ENCODE measurements around the gene MGAT4C. TPM values are rescaled to one million over a fixed set of nuclear protein-coding genes. Genes with fewer than 3 reads are reported as not detected.

The MGAT4C gene
- total and polyA plus RNA-seq, 2 donors (not counting 3 experiments of a cell fraction or from before 2014, with no cell fraction given) = not detected

- intact Hi-C loops (cut with micrococcal nuclease) = loop anchor here (1.0 kb wide), 1 partner anchor 29 kb away; no protein-coding TSS in a partner anchor
- DNase-seq (ENCODE audit: low read depth, low spot score) = peak; percentile 55
These were observed 304.4 kb downstream of the MGAT4C start for GRCh38 chr12:85951823-85952222.

GRCh38 chr12:85949253-85949652 lies 306.9 kb downstream of the MGAT4C start:
- H4K20me1 ChIP-seq (replicated peaks; ENCODE audit: control insufficient read depth, extremely low read depth, insufficient read depth, low read length) = no peaks in the 10 kb centered on the region
- ChIA-PET CTCF (interaction anchor here (0.9 to 6.8 kb wide), 7 partner anchors 12 to 965 kb away, joined by 3 to 100 read pairs (median 5); no protein-coding TSS in a partner anchor), POLR2A (no interaction called here)
- no peak overlapping the region for H3K27ac ChIP-seq (ENCODE audit: insufficient read depth, low read depth, low read length)
- H3K9me3 ChIP-seq (replicated peaks; ENCODE audit: control insufficient read depth, insufficient read depth, low read length) = no peaks in the 10 kb centered on the region
- FAIRE-seq = no peak
- no peak for TF ChIP-seq FOS (IDR thresholded peaks at IDR 0.05; ENCODE audit: borderline replicate concordance, insufficient read depth, low read length)
- no peak for TF ChIP-seq MAX (IDR thresholded peaks at IDR 0.05; ENCODE audit: insufficient read depth, insufficient read length)
- TF ChIP-seq POLR2AphosphoS5 (IDR thresholded peaks at IDR 0.05; ENCODE audit: insufficient read depth, low read depth, low read length) = no peak
- no peak for TF ChIP-seq POLR2A (IDR thresholded peaks at IDR 0.05; ENCODE audit: low read depth, low read length)
- TF ChIP-seq MYC (IDR thresholded peaks at IDR 0.05; ENCODE audit: low read depth, low read length) = no peak
- no peak for TF ChIP-seq GATA2 (IDR thresholded peaks at IDR 0.05; ENCODE audit: insufficient read depth, insufficient read length, low read depth, low read length)
- no peak for TF ChIP-seq JUN (IDR thresholded peaks at IDR 0.05; ENCODE audit: borderline replicate concordance, insufficient read depth, insufficient read length, low read depth)
- H2AFZ ChIP-seq (ENCODE audit: low read depth, low read length) = peak overlapping the region; percentile 3
- intact Hi-C loops (cut with micrococcal nuclease) (no loop called here), dilution Hi-C loops (cut with MboI; ENCODE audit: extremely low pct_ligation_motif_present, low sequenced_read_pairs) (no loop called here)
- no peak overlapping the region for H3K4me2 ChIP-seq (ENCODE audit: insufficient read depth, low read length)
- H3K27me3 ChIP-seq (ENCODE audit: control insufficient read depth in 2 of 2, insufficient read depth in 2 of 2, low read length in 2 of 2) = no peaks in the 10 kb centered on the region
- BruUV-seq (replicated peaks) = no TSS peak
- no peak overlapping the region for H3K4me3 ChIP-seq (replicated peaks in 1 of 3; ENCODE audit: insufficient read depth in 1 of 3, low read depth in 1 of 3, low read length in 3 of 3)
- no peaks in the 10 kb centered on the region for H3K79me2 ChIP-seq (ENCODE audit: control insufficient read depth, insufficient read depth, low read length)
- no peak overlapping the region for H3K9ac ChIP-seq (replicated peaks; ENCODE audit: extremely low read depth, insufficient read depth, low read length)
- no peaks in the 10 kb centered on the region for H3K9me1 ChIP-seq (replicated peaks; ENCODE audit: control insufficient read depth, extremely low read depth, insufficient read depth, low read length)
- H3K4me1 ChIP-seq (ENCODE audit: control insufficient read depth, extremely low read depth, insufficient read depth, low read length) = peaks cover 2% of the 10 kb centered on the region
- no peak for DNase-seq (ENCODE audit: low read depth, low spot score)
- no peaks in the 10 kb centered on the region for H3K36me3 ChIP-seq (ENCODE audit: control insufficient read depth in 2 of 2, extremely low read depth in 1 of 2, insufficient read depth in 2 of 2, low read length in 2 of 2)

More at GRCh38 chr12:85951823-85952222, 304.4 kb downstream of the MGAT4C start:
- H3K4me2 ChIP-seq (ENCODE audit: insufficient read depth, low read length) = no peak overlapping the region
- no peak overlapping the region for H3K9ac ChIP-seq (replicated peaks; ENCODE audit: extremely low read depth, insufficient read depth, low read length)
- ChIA-PET CTCF (interaction anchor here (0.7 to 8.8 kb wide), 22 partner anchors 9 to 964 kb away, joined by 3 to 100 read pairs (median 4); no protein-coding TSS in a partner anchor), POLR2A (no interaction called here)
- H3K27ac ChIP-seq (ENCODE audit: insufficient read depth, low read depth, low read length) = no peak overlapping the region
- no peak overlapping the region for H2AFZ ChIP-seq (ENCODE audit: low read depth, low read length)
- TF ChIP-seq CTCF (IDR thresholded peaks at IDR 0.05; ENCODE audit: extremely low read depth in 1 of 2, insufficient read depth in 1 of 2, low read depth in 1 of 2, low read length in 2 of 2) (peak; percentile 17 to 25), JUN (IDR thresholded peaks at IDR 0.05; ENCODE audit: borderline replicate concordance, insufficient read depth, insufficient read length, low read depth) (no peak)
- no peaks in the 10 kb centered on the region for H3K9me3 ChIP-seq (replicated peaks; ENCODE audit: control insufficient read depth, insufficient read depth, low read length)
- H3K4me1 ChIP-seq (ENCODE audit: control insufficient read depth, extremely low read depth, insufficient read depth, low read length) = peaks cover 4% of the 10 kb centered on the region
- no peaks in the 10 kb centered on the region for H4K20me1 ChIP-seq (replicated peaks; ENCODE audit: control insufficient read depth, extremely low read depth, insufficient read depth, low read length)
- BruUV-seq (replicated peaks) = no TSS peak
- no peaks in the 10 kb centered on the region for H3K9me1 ChIP-seq (replicated peaks; ENCODE audit: control insufficient read depth, extremely low read depth, insufficient read depth, low read length)
- peak; percentile 62 for FAIRE-seq
- H3K79me2 ChIP-seq (ENCODE audit: control insufficient read depth, insufficient read depth, low read length) = no peaks in the 10 kb centered on the region
- dilution Hi-C loops (cut with MboI; ENCODE audit: extremely low pct_ligation_motif_present, low sequenced_read_pairs) = no loop called here
- H3K4me3 ChIP-seq (replicated peaks in 1 of 3; ENCODE audit: insufficient read depth in 1 of 3, low read depth in 1 of 3, low read length in 3 of 3) = no peak overlapping the region
- no peaks in the 10 kb centered on the region for H3K27me3 ChIP-seq (ENCODE audit: control insufficient read depth in 2 of 2, insufficient read depth in 2 of 2, low read length in 2 of 2)
- H3K36me3 ChIP-seq (ENCODE audit: control insufficient read depth in 2 of 2, extremely low read depth in 1 of 2, insufficient read depth in 2 of 2, low read length in 2 of 2) = no peaks in the 10 kb centered on the region

All from endothelial cell of umbilical vein (primary cell).